ENCODE data around the gene ZNF630.

- TF ChIP-seq, protein P1, sequence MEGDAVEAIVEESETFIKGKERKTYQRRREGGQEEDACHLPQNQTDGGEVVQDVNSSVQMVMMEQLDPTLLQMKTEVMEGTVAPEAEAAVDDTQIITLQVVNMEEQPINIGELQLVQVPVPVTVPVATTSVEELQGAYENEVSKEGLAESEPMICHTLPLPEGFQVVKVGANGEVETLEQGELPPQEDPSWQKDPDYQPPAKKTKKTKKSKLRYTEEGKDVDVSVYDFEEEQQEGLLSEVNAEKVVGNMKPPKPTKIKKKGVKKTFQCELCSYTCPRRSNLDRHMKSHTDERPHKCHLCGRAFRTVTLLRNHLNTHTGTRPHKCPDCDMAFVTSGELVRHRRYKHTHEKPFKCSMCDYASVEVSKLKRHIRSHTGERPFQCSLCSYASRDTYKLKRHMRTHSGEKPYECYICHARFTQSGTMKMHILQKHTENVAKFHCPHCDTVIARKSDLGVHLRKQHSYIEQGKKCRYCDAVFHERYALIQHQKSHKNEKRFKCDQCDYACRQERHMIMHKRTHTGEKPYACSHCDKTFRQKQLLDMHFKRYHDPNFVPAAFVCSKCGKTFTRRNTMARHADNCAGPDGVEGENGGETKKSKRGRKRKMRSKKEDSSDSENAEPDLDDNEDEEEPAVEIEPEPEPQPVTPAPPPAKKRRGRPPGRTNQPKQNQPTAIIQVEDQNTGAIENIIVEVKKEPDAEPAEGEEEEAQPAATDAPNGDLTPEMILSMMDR (conservative IDR thresholded peaks at IDR 0.05), result no peak
- no peak for TF ChIP-seq ZFX (IDR thresholded peaks at IDR 0.05)
These were observed 49.3 kb downstream of the ZNF630 start for GRCh38 chrX:48022100-48022499.
